ENCODE results near the gene CAMTA2.

The CAMTA2 gene

DNA sequence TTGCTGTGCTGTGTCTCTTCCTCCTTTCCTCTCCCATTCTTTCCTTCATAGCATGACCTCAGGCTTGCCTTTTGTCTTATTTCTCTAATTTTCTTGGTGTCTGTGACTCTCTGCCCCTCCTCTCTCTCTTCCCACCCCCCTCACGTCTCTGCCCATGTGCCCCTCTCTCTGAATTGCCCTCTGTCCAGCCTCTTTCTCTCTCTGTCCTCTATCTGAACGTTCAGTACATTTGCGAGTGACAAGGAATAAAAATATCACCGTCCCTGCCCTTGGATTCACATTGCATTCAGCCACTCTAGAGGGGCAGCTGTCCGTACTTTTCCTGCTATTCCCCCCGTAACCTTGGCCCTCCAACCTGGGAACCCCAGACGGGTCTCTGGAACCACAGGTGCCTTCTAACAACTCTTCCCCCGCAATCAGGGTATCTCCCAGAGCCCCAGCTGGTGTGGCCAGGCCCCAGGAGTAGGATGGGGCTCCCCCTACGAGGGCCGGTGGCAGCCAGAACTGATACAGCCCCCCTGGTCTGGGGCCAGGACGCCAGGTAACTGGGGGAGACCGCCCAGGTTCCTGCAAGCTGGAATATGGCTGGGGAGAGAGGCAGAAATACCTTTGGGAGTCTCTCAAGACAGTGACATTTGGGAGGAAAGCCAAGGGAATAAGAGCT lies 12.1 kb upstream of the CAMTA2 start:
- no peak for DNase-seq (ENCODE audit: low read depth in 2 of 3, low spot score in 2 of 3)

DNA sequence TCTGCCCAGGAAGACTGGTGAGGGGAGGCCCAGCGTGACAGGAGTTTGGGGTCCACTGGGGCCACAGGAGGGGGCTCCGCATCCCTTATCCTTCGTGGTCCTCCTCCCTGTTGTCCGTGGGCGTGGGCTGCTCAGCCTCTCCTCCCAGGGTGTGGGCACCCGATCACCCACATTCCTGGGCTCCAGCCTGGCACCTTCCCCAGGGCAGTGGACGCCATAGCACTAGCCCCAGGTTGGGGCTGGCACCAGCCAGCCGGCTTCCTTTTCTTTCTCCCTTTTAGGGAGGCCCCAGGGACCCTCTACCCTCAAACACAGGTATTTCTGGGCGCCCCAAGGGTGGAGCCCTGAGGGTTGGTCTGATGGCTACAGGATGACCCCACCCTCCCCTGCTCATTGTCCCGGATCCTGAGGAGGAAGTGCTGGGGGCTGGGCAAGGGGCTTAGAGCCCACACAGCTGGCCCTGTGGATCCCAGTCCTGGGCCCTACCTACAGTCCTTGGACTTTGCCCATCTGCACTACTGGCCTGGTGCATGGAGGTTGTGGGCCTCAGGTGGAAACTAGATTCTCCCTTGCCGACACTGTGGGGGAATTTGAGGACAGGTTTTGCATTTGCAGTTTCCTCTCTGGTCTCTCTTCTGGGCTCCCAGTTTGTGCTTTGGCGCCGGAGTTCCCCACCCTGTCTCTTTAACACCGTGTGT lies 11.4 kb upstream of the CAMTA2 start:
- no peak for DNase-seq (ENCODE audit: low read depth in 2 of 3, low spot score in 2 of 3)

DNA sequence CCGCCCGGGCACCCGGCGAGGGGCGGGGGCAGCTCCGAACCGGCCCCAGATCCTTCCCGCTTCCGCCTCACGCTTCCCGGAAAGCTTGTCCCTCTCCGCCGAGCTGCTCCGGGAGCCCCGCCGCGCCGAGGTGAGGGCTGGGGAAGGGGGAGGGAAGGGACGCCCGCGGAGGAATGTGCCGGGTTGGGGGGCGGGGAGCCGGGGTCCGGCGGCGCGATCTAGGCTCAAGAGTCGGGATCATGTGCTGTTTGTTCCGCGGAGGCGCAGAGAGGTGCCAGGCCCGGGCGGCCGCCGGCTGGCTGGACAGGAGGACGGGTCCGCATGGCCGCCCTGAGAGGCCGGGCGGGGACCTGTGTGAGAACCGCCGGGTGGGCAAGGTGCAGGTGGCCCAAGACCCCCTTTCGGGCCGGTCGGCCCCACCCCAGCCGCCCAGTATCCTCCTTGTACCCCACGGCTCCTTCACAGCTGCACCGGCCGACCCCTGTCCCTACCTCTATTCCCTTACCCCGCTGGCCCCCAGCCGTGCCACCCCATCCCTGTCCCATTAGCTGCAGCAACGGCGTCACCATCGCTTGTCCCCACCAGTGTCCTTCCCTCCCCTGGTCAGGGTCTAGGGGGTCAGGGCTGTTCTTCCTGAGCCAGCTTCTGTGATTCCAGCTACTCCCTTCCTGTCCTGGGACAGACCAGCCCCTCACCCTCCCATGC lies 10.7 kb upstream of the CAMTA2 start:
- DNase-seq (ENCODE audit: low read depth in 2 of 3, low spot score in 2 of 3), result no peak

DNA sequence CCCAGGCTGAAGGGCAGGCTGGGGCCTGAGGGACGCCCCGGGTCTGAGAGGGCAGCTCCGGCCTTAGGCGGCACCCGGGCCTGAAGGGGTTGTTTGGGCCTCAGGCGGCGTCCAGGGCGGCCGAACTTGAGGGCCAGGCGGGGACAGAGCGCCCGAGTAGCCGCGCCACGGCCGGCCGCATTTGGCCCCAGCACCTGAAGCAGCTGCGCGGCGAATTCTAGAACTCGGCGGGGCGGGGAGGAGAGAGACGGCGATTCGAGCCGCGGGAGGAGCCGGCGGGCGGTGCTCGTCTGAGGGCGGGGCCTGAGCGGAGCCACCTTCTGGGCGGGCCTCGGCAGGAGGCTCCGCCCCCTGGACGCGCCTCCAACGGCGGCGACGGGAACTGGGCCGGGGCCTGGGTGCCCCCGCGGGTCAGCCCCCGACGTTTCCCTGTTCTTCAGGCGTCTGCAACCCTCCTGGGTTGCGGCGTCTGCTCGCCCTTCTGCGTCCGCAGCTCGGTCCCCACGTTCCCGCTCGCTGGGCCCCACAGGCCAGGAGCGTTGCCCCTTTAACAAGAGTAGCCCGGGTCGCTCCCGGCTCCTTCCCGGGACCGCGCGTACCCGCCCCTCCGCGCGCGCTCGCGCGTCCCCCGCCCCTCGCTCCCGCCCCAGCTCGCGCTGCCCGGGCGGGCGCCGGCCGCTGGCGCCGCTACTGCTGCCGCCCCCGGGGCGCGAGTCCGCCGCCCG lies 10.0 kb upstream of the CAMTA2 start, which contains the start of the genes INCA1 and KIF1C:
Gene INCA1, minus strand, starts transcription at position 221 of the 725 bp plus-strand sequence. CDS start 3,085 bp downstream, outside the sequence.
Gene KIF1C, plus strand, starts transcription at position 649 of the 725 bp plus-strand sequence. CDS start 2,297 bp downstream, outside the sequence.
- peak; percentile 80 to 88 (median 85) for DNase-seq (ENCODE audit: low read depth in 2 of 3, low spot score in 2 of 3)

DNA sequence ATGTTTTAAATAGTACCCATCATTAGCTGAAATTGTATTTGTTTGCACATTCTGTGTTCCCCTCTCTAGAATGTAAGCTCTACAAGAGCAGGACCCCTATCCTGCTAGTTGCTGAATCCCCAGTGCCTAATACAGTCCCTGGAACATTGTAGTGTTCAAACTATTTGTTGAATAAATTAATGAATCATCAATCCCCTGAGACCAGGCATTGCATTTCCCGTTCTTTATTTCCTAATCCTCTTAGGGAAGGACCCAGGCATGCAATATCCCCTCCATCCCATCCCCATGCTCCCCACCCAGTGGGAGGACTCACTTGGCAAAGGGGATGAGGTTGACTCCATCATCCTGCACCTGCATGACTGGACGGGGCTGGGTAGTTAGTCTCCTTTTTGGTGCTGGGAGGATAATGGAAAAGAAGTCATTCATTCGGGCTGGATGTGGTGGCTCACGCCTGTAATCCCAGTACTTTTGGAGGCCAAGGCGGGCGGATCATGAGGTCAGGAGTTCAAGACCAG lies 6.7 kb upstream of the CAMTA2 start:
- no peak for DNase-seq (ENCODE audit: low read depth in 2 of 3, low spot score in 2 of 3)

DNA sequence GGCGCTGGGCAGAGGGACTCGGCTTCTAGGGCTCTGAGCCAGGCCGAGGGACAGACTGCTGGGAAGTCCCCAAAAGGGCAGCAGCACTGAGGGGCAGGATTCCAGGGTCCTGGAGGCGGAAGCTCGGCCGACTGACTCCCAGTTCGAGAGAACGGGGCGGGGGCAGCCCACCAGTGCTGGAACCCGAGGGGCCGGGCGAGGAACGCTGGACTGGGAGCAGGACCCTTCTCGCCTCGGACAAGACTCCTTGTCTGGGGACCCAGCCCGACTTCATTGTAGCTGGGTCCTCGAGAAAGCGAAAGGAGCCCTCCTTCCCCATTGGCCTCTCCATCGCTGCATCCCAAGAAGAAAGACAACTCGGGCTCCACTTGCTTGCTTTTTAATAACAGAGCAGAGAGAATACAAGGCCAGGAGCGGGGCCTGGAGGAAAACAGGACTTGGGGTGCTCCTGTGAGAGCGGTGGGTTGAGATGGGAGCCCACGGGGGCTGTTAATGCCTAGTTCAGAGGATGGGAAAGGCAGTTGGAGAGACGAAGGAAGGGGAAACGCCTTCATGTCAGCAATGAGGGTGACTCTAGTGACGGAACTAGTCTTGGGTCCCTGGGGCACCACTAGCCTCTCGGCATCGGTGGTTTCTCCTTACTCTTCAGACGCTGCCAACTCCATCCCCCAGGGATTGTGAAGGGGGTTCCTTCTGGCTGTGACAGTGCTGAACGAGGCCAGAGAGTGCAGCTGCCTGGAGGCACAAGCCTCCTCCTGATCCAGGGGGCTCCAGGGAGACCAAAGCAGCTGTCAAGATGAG lies 492 bp upstream of the CAMTA2 start:
- DNase-seq (ENCODE audit: low read depth in 2 of 3, low spot score in 2 of 3), result no peak

DNA sequence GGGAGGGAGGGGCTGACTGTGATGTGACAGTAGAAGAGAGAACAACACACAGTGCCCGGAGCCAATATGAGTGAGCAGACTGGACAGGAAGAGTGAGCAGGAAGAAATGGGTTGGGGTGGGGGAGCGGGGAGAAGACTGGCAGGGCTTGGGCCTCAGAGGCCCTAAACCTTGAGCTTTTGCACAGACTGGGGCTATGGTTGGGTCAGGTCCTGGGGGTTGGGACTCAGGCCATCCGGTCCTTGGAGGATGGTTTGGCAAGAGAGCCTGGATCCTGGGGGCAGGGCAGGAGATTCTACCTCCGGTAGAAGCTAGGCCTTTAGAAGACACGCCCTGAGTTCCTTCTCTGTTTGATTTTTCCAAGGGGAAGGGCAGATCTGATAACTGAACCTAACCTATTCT lies 1.1 kb downstream of the CAMTA2 start:
- DNase-seq (ENCODE audit: low read depth in 2 of 3, low spot score in 2 of 3), result no peak

DNA sequence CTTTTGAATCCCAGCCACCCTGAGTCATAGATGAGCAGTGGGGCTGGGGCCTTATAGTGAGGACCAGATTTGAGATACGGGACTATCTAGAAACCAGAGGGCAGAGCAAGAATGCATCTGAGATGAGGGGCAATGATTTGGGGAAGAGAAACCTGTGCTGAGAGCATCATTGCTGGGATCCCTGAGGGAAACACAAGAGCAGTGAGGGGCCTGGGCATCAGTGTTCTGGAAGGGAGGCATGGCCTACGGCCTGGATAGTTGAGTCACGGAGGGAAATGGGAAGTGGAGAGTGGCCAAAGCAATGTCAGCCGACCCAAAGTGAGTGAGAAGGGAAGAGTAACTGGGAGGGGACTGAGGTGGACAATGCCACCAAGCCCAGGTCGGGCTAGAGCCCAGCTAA lies 5.2 kb downstream of the CAMTA2 start:
- no peak for DNase-seq (ENCODE audit: low read depth in 2 of 3, low spot score in 2 of 3)

DNA sequence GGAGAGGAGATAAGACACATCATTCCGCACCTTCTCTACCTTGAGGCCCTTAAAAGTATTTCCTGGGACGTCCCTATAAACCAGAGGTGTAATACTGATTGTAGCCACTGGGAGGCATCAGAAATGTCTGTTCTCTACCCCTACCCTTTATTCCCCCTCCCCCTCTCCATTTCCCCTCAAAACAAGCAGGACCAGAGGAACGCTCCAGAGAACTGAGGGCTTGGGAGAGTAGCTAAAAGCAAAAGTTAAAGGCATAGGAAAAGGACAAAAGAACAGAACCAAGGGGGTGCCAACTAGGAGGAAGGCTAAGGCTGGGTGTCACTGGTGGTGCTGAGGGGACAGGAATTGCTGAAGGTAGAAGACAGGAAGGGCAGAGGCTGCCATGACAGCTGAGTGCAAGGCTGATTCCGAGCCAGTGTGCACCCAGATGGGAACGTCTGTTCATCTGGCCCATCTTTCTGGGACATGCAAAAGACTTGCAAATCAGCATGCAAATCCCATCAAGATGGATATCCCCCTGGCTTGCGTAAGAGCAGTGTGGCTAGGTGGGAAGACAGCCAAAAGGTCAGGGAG lies 6.7 kb downstream of the CAMTA2 start:
- DNase-seq (ENCODE audit: low read depth in 2 of 3, low spot score in 2 of 3), result no peak

DNA sequence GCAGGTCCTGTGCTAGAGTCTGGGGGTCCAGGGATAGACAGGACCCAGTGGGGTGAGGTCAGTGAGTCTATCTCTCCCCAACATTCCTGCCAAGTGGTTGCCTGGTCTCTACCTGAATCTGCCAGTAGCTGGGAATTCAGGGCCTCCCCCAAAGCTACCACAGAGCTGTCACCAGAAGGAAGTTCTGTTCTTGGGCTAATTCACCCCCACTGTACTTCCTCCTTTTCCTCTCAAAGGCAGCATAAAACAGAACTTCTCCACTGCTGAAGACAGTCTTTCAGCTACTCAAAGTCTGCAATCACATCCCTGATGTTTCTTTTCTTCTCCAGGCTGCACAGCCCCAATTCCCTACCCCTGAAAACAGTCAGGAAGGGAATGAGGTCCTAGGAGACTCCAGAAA lies 8.7 kb downstream of the CAMTA2 start:
- DNase-seq (ENCODE audit: low read depth in 2 of 3, low spot score in 2 of 3), result no peak

DNA sequence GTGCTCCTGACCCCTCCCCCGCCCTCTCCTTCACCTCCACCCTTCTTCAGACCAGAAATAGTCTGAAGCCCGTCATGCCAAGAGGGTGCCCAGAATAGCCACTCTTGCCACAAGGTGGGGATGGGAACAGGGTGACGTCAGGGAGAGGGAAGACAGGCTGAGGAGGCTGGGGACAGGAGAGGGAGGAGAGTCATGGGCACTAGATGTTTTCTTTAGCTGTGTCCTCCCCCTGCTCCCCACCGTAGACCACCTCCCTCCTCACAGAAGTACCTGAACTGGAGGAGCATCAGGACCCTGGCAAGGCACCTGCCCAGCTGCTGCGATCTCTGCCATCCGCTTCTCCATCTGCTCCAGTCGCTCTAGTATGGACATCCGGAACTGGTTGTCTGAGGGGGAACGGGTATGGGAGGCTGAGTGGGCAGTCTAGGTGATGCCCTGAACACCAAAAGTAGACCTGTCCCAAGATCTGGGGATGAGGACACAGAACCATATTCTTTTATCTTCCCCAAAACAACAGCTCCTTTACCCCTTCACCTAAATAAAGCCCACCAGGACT lies 13.3 kb downstream of the CAMTA2 start:
- DNase-seq (ENCODE audit: low read depth in 2 of 3, low spot score in 2 of 3), result no peak

DNA sequence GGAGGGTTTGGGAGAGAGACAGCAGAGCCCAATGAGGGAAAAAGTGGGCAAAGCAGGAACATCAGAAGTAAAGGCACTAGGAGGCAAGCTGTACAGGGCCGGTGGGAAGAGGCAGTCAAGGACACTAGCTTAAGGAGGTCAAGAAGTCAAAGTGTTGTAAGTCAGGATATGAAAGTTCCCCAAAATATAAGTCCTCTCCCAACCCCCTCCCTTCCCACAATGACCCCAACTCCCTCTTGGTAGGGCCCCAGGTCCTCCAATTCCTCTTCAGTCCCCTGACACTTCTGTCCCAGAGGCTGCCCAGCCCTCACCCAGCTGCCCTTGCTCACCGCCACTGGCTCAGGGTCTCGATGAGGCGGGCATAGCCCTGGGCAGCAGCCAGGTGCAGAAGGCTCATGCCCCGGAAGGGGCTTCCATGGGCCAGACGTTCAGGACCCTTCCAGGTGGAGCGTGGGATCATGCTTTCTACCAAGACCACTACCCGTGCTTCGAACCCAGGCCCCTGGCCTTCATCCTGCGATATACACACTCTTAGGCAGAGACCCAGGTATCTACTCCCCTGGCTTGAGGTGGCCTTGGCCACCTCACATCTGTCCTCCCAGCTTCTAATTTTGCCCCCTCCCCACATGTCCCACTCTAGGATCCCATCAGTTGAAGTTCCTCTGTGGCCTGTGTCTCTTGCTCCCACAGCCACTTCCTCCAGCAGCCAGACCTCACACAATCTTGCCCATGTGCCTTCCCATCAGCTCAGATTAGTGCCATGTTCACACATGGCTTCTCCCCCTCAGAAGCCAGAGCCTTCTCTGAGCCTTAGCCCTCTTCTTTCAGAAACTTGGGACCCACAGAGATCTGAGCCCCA lies 14.0 kb downstream of the CAMTA2 start:
- no peak for DNase-seq (ENCODE audit: low read depth in 2 of 3, low spot score in 2 of 3)

DNA sequence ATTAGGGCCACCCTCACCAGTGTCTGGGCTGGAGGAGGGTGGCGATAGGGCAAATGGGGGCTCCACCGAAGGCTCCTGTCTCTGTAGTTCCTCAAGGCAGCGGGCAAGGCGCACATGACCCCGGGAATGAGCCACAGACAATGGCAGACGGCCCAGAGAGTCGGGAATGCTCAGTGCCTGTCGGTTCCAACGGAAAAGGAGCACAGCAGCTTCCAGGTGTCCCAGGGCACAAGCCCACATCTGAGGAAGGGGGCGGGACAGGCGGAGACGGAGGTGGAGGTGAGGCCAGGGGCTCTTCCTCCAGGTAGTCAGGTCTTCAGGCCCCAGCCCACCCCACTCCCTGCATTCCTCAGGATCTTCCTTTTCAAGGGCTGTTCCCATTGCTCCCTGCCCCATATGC lies 14.7 kb downstream of the CAMTA2 start:
- no peak for DNase-seq (ENCODE audit: low read depth in 2 of 3, low spot score in 2 of 3)

DNA sequence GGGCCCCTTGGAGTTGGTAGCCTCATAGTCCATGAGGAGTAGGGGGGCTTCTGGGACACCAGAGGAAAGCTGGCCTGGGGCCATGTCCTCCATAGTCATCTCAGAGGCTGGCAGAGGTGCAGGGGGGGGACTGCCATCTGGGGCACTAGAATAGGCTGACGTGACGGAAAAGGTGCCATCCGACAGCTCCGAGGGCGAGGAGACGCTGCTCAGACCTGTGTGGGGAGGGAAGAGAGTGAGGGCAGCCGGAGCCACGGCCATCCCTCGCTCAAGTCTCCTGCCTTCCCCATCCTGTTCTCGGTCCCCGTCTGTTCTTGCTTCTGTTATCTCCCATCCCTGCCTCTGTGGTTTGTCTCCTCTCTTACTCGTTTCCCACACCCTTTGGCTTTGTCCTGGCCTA lies 15.2 kb downstream of the CAMTA2 start:
- DNase-seq (ENCODE audit: low read depth in 2 of 3, low spot score in 2 of 3), result no peak

DNA sequence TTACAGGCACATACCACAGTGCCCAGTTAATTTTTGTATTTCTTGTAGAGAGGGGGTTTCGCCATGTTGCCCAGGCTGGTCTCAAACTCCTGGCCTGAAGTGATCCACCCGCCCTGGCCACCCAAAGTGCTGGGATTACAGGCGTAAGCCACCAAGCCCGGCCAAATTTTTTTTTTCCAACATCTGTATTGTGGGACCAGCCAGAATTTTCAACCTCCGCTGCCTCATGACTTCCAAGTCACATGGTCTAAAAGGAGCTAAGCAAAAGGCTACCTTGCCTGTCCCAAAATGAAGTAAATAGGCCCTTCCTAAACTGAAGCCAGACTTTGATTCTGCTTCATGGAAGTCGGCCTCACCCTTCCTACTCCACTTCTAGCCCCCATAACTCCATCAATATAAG lies 15.6 kb downstream of the CAMTA2 start:
- DNase-seq (ENCODE audit: low read depth in 2 of 3, low spot score in 2 of 3), result no peak

DNA sequence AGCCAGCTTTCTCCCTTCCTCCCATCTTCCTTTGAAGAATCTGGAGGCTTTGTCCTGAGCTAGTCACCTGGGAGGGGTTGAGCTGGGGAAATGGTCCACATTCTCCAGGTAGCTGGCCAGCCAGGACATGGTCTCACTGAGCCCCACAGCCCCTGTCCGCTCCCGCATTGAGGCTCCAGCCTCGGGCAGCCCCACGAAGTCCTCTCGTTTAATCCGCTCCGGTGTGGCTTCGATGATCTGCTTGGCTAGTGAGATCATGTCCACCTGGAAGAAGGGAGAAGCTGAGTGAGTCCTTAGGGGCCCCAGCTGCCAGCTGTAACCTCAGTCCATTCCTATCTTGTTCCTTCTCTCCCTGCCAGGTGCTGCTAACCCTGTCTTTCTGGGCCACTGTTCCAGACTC lies 17.2 kb downstream of the CAMTA2 start:
- DNase-seq (ENCODE audit: low read depth in 2 of 3, low spot score in 2 of 3), result no peak

DNA sequence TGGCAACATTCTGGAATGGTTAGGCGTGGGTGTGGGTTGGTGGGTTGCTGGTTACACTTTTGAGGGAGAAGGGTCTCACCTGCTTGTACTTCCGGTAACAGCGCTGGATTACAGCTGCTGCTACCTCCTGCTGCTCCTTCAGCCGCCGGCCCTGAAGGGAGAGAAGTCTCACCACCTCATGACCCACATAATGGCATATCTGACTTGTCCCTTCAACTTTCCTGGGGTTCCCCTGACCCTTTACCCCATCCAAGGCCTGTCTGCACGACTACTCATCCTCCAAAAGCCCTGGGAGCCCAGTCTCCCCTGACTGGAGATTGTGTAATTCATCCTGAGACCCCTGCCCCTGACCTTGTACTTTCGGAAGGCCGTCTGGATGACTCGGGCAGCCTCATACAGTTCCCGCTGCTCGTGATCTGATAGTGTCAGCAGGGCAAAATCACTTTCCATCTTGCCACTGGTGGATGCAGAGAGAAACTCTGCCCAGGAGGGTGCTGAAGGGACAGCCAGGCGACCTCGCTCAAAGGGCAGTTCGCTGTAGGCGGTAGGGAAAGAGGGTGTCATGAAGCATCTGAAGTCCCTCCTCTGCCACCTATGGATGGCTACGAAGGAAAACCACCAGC lies 17.8 kb downstream of the CAMTA2 start:
- peak in 2 of 3 experiments; percentile 25 to 46 for DNase-seq (ENCODE audit: low read depth in 2 of 3, low spot score in 2 of 3)

DNA sequence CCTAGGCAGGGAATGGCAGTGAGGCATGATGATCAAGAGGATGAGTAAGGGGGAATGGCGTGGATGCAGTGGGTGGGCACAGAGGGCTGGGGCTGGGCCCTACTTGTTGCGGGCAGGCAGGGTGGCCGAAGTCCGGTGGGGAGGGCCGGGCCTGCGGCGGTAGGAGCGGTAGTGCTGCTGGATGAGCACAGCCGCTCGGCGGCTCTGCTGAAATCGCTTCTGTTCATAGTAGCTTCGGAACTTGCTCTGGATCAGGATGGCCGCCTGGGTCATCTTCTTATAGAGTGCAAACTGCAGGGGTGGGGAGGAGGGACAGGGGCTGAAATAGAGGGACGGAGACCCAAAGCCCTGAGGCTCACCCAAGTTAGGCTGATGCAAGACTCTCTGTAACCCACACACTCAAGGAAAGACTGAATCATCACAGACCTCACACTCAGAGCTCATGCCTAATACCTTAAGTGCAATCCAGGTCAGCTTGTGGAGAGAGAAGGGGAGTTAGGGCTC lies 18.4 kb downstream of the CAMTA2 start:
- peak; percentile 40 to 60 (median 52) for DNase-seq (ENCODE audit: low read depth in 2 of 3, low spot score in 2 of 3)
